ENCODE results near the gene PRSS50. TPM values are rescaled to one million over a fixed set of nuclear protein-coding genes. Genes with fewer than 3 reads are reported as not detected.

PRSS50 gene
- total RNA-seq, 1 donor, result not detected

Small RNA genes within 50 kb of the gene (small RNA-seq; reads per million reads assigned to genes)
- gene PRSS45, result not detected

Other genes with a start within 250 kb of the PRSS50 start
- gene RTP3, start 219.9 kb downstream of the PRSS50 start, total RNA-seq (ENCODE audit: low replicate concordance), result not detected in 2 replicates
- 7.9 and 10.1 TPM in 2 replicates for gene LRRC2, start 151.6 kb downstream of the PRSS50 start, total RNA-seq (ENCODE audit: low replicate concordance)
- not detected in 2 replicates for gene FAM240A, start 105.3 kb downstream of the PRSS50 start, total RNA-seq (ENCODE audit: low replicate concordance)
- 0.16 and 0.18 TPM in 2 replicates for gene ALS2CL, start 24.2 kb downstream of the PRSS50 start, total RNA-seq (ENCODE audit: low replicate concordance)
- gene TMIE, start 16.5 kb downstream of the PRSS50 start, total RNA-seq (ENCODE audit: low replicate concordance), result not detected in 2 replicates
- not detected in 2 replicates for gene MYL3, start 145.6 kb upstream of the PRSS50 start, total RNA-seq (ENCODE audit: low replicate concordance)
- 0.16 TPM in 1 of 2 replicates, not detected in the other for gene PTH1R, start 159.9 kb upstream of the PRSS50 start, total RNA-seq (ENCODE audit: low replicate concordance)

All from fibroblast of the aortic adventitia (primary cell).